GM12865 (cell line): Measurements from ENCODE around the gene DNAH10.

Source experiments
- DNase-seq: peaks from one replicate; pipeline ENCODE4 v3.0.0; 2010; ENCODE audit warnings: low read depth
- H3K4me3 ChIP-seq: 2 replicates; pipeline ENCODE4 v1.5.1; 2011; ENCODE audit warnings: mild to moderate bottlenecking, low read depth, low read length, control low read depth
- TF ChIP-seq, protein P1 (sequence below): IDR thresholded peaks from 2 replicates; pipeline ENCODE4 v1.5.1; 2011; ENCODE audit warnings: low read length, control low read depth, low read depth, inconsistent platforms; ENCODE audit not compliant: insufficient read depth; ENCODE audit errors: missing control alignments

The DNAH10 gene, protein sequence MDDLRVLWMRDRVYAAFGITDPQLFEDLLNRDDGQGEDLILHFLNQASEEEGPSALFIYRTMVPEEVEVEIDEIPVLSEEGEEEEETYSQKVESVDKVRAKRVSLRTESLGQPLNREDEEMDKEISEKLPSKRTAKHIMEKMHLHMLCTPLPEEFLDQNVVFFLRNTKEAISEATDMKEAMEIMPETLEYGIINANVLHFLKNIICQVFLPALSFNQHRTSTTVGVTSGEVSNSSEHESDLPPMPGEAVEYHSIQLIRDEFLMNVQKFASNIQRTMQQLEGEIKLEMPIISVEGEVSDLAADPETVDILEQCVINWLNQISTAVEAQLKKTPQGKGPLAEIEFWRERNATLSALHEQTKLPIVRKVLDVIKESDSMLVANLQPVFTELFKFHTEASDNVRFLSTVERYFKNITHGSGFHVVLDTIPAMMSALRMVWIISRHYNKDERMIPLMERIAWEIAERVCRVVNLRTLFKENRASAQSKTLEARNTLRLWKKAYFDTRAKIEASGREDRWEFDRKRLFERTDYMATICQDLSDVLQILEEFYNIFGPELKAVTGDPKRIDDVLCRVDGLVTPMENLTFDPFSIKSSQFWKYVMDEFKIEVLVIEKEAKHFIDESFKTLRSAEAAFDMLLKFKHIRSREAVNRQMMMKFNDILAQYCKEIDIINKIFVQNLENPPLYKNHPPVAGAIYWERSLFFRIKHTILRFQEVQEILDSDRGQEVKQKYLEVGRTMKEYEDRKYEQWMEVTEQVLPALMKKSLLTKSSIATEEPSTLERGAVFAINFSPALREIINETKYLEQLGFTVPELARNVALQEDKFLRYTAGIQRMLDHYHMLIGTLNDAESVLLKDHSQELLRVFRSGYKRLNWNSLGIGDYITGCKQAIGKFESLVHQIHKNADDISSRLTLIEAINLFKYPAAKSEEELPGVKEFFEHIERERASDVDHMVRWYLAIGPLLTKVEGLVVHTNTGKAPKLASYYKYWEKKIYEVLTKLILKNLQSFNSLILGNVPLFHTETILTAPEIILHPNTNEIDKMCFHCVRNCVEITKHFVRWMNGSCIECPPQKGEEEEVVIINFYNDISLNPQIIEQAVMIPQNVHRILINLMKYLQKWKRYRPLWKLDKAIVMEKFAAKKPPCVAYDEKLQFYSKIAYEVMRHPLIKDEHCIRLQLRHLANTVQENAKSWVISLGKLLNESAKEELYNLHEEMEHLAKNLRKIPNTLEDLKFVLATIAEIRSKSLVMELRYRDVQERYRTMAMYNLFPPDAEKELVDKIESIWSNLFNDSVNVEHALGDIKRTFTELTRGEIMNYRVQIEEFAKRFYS (N-terminal part only)

DNA sequence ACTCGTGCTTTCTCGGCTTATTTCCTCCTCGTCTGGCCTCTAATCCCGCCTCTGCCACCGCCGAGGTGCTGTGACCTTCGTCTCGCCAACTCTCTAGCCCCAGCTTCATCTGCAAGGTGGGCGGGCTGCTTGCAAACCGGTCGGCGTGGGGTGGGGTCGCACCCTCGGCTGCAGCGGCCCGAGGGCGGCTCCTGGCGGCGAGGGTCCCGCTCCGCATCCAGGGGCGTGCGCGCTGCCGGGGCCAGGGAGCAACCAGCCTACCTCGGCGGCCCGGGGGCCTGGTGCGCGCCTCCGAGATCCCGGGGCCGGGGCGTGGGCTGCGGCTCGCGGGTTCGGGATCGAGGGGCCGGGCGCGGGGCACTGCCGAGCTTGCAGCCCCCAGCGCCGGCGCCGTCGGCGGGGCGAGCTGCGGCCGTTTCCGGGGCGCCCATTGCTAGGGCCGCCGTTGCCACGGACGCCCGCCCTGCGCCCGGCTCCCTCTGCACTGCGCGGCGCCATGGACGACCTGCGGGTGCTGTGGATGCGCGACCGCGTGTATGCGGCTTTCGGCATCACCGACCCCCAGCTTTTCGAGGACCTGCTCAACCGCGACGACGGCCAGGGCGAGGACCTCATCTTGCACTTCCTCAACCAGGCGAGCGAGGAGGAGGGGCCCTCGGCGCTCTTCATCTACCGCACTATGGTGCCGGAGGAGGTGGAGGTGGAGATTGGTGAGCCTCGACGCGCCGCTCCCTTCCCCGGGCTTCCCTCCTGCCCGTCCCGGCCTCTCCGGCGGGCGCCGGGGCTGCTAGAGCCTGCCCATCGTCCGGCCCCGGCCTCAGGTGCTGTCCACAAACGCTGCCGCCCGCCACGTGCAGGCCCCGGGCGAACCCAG is at the start of gene DNAH10:
Gene DNAH10 (plus strand): TSS at position 461 of the 874 bp plus-strand sequence. CDS start 36 bp downstream, at position 497.
- peak; percentile 62 for DNase-seq
- TF ChIP-seq, protein P1, sequence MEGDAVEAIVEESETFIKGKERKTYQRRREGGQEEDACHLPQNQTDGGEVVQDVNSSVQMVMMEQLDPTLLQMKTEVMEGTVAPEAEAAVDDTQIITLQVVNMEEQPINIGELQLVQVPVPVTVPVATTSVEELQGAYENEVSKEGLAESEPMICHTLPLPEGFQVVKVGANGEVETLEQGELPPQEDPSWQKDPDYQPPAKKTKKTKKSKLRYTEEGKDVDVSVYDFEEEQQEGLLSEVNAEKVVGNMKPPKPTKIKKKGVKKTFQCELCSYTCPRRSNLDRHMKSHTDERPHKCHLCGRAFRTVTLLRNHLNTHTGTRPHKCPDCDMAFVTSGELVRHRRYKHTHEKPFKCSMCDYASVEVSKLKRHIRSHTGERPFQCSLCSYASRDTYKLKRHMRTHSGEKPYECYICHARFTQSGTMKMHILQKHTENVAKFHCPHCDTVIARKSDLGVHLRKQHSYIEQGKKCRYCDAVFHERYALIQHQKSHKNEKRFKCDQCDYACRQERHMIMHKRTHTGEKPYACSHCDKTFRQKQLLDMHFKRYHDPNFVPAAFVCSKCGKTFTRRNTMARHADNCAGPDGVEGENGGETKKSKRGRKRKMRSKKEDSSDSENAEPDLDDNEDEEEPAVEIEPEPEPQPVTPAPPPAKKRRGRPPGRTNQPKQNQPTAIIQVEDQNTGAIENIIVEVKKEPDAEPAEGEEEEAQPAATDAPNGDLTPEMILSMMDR, result peak; percentile 36
- peak within 1 kb of the TSS; percentile 46 for H3K4me3 ChIP-seq

DNA sequence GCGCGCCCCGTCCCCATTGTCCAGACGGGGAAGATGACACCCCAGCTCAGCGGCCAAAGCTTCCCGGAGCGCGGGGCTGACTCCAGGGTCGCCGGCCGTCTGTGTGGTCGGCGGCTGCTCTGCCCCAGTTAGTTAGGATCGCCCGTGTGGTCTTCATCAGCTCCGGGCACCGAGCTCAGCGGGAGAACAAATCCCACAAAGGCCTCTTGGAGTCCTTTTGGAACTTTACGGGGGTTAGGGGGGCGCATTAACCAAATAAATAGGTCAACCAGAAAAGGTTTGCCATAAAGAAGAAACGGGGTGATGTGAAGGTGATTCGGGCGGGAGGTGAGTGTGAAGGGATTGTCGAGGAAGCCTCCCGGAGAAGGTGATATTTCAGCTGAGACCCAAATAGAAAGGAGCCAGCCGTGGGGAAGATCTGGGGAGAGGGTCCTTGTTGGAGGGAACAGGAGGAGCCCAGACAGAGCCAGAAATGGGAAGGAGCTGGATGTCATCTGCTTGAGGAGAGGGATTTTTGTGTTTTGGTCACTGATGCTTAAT is 49.3 kb upstream of the DNAH10 start:
- DNase-seq, result no peak
- TF ChIP-seq, protein P1, result no peak
- H3K4me3 ChIP-seq, result peak overlapping the region; percentile 83

DNA sequence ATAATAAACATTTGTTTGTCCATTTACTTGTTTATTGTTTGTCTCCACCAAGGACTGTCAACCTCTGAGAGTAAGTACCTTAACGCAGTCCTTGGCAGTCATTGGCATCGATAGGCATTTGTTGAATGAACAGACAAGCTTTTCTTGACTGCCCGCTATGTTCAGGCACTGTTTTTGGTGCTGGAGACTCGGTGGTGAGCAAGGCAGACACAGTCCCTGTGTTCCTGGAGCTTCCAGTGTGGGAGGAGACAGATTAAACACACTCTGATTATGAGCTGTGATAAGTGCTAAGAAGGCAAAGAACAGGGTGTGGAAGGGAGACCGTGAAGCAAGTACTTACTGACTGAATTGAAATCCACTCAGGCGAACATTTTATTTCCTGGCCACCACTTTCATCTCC is 48.7 kb upstream of the DNAH10 start:
- TF ChIP-seq, protein P1, result no peak
- peak; percentile 21 for DNase-seq
- H3K4me3 ChIP-seq, result peak overlapping the region; percentile 83

DNA sequence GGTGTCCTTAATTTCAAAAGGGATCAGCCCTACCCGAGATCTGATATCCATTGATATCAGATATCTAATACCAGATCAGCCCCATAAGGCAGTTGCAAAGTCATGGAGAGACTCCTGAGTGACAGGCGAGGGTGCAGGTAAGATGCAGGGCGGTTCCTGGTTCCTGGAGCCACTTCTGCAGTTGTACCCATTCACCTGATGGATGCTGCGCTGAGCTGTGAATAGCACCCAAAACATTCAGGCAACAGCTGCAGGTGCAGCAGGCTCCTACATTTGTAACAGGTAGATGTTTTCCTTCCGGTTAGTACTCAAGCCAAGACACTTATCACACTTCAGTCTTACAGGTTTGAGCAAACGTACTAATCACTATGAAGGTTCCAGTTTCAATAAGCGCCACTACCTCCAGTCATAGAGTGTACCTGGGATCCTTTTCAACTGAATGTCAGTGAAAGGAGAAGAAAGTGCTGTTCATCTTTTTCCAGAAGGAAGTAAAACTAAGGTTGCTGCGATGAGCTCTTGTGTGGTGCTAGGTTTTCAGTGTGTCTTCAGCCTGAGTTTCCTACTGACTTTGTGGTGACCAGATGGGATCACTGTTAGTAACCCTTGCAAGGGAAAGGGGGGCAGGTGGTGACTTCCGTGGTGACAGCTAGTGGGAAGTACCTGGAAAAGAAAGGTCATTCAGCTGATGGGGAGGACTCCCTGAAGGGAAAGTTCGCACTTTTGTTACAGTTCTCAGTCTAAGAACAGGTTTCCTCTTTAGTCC is 48.1 kb upstream of the DNAH10 start:
- TF ChIP-seq, protein P1, result no peak
- peak; percentile 74 for DNase-seq
- peak overlapping the region; percentile 83 for H3K4me3 ChIP-seq

DNA sequence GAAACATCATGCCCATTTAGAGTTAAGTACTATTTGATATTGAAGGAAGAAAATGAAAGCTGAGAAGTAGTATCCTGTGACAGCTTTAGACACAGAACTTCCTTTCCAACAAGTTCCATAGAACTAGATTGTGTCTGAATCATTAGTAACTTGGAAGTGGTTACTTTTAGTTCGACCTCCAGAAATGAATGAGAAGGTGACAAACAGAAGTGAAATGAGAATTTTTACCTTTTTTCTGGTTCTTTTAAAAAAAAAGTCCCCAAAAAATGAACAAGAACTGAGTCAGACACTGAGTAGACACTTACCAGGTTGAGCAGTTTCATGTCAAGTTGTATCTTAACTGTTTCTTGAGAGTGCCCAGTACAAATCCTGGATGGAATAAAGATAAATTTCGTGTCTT is 46.9 kb upstream of the DNAH10 start:
- no peak overlapping the region for H3K4me3 ChIP-seq
- TF ChIP-seq, protein P1, result no peak
- peak; percentile 26 for DNase-seq
